ENCODE measurements around the gene KRT84. TPM values are rescaled to one million over a fixed set of nuclear protein-coding genes. Genes with fewer than 3 reads are reported as not detected.

The KRT84 gene
- total and polyA plus RNA-seq, 2 of the 4 experiments (the other 2 are of a cell fraction): not detected

DNA sequence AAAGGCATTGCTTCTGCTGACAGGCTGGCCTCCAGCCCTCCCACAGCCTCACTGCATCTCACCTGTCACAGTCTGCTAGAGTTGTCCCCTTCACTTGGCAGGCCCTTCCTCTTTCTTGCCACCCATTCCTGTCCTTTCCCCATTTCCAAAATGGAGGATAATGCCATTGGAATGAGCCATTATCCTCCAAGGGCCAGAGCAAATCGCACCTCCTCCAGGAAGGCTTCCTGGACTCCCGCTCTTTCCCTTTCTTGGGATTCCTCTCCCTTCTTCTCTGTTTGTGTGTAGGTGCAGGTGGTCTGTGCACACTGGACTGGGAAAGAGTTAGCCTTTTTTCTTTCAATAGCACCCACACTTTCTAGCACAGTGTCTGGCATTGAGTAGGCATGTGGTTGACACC, 16.9 kb upstream of the KRT84 start:
- WGBS, 2 experiments (ENCODE audit: extremely low coverage in 2 of 2, insufficient read length in 1 of 2): no CpG with 5 or more reads among the region's 2 CpGs
- TF ChIP-seq BHLHE40 (IDR thresholded peaks at IDR 0.05; ENCODE audit: low read depth, low read length): no peak
- no peak for TF ChIP-seq MXI1 (IDR thresholded peaks at IDR 0.05; ENCODE audit: borderline replicate concordance, low read depth, low read length)
- TF ChIP-seq CEBPB (IDR thresholded peaks at IDR 0.05; ENCODE audit: low read depth, low read length): no peak
- no peaks in the 10 kb centered on the region for H3K9me1 ChIP-seq (ENCODE audit: insufficient read depth, low read length)
- no peak overlapping the region for H3K9ac ChIP-seq (ENCODE audit: low read depth, low read length)
- no peak overlapping the region for H3K23ac ChIP-seq (ENCODE audit: low read depth, low read length)
- H3K18ac ChIP-seq (ENCODE audit: low read depth, low read length): no peak overlapping the region
- no peak overlapping the region for H2AFZ ChIP-seq (replicated peaks; ENCODE audit: low read length, poor library complexity)
- H3K9me3 ChIP-seq (ENCODE audit: control insufficient read depth, insufficient read depth, low read length): no peaks in the 10 kb centered on the region
- no peak overlapping the region for H2BK20ac ChIP-seq (ENCODE audit: low read depth, low read length)
- dilution Hi-C loops (cut with HindIII; ENCODE audit: low sequenced_read_pairs, unreplicated experiment) (no loop called here), in situ Hi-C loops (cut with MboI; ENCODE audit: low sequenced_read_pairs) (no loop called here), intact Hi-C loops (cut with micrococcal nuclease) (no loop called here)
- H3K14ac ChIP-seq (replicated peaks; ENCODE audit: low read depth, low read length): no peak overlapping the region
- no TSS peak for BruUV-seq (replicated peaks)
- no peak overlapping the region for H2BK15ac ChIP-seq (ENCODE audit: low read depth, low read length)
- no peak overlapping the region for H3K4me3 ChIP-seq (ENCODE audit: insufficient read depth, low read depth, low read length)
- ATAC-seq (ENCODE audit: low read depth) (no peak), DNase-seq (no peak)
- ChIA-PET CTCF (no interaction called here), POLR2A (ENCODE audit: unreplicated experiment) (no interaction called here)
- no peak overlapping the region for H2AK5ac ChIP-seq (ENCODE audit: low read depth, low read length)
- no peak overlapping the region for H3K27ac ChIP-seq (ENCODE audit: insufficient read depth, low read length)
- no peaks in the 10 kb centered on the region for H3K79me1 ChIP-seq (ENCODE audit: low read depth in 1 of 2, low read length in 2 of 2)
- no peak overlapping the region for H4K91ac ChIP-seq (ENCODE audit: insufficient read depth, low read depth, low read length)
- no peak overlapping the region for H2BK5ac ChIP-seq (ENCODE audit: low read depth, low read length, poor library complexity, severe bottlenecking)
- H4K20me1 ChIP-seq (ENCODE audit: insufficient read depth, low read length): no peaks in the 10 kb centered on the region
- H3K27me3 ChIP-seq (ENCODE audit: control insufficient read depth, insufficient read depth, low read length): peaks cover 49% of the 10 kb centered on the region
- H3K56ac ChIP-seq (ENCODE audit: extremely low read depth, insufficient read depth, low read length): no peak overlapping the region
- H2AK9ac ChIP-seq (replicated peaks; ENCODE audit: low read depth, low read length, poor library complexity): no peak overlapping the region
- H3K4ac ChIP-seq (ENCODE audit: low read depth, low read length): no peak overlapping the region
- no peaks in the 10 kb centered on the region for H3K4me1 ChIP-seq (ENCODE audit: control insufficient read depth, insufficient read depth, low read length)
- H3K4me2 ChIP-seq (ENCODE audit: low read depth, low read length): no peak overlapping the region
- H3K36me3 ChIP-seq (ENCODE audit: control insufficient read depth, insufficient read depth, low read length): no peaks in the 10 kb centered on the region
- no peak overlapping the region for H2BK120ac ChIP-seq (ENCODE audit: low read depth, low read length)
- no peak overlapping the region for H4K5ac ChIP-seq (ENCODE audit: low read depth, low read length)
- no peak overlapping the region for H4K8ac ChIP-seq (ENCODE audit: low read depth in 2 of 2, low read length in 2 of 2)
